Posterior cingulate gyrus (tissue), 11 donors: ENCODE results near the gene CCDC141.

Source experiments
- DNase-seq, 10 donors: peaks; one replicate each; pipeline versions ENCODE4 v3.0.0 to v3.0.0-alpha.2; 2020 to 2021; ENCODE audit warnings: mixed read lengths in 3 of 10
- intact Hi-C: fragments of 100-400 bp; cut with DNase I; formaldehyde crosslinking; loops from one replicate; pipeline ENCODE4 v1.15.1; 2023

The CCDC141 gene

DNA sequence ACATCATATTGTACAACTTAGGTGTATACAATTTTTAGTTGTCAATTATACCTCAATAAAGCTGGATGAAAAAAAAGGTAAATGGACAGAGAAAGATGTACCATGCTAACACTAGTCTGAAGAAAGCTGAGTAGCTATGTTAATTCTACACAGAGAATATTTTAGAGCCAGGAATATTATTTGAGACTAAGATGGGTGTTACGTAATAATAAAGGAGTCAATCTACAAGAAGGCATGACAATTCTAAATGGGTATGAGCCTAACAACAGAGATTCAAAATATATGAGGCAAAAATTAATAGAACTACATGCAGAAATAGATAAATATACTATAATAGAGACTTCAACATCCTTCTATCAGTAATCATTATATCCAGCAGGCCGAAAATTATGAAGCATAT, 69.1 kb downstream of the CCDC141 start:
- DNase-seq = no peak

GRCh38 chr2:178978667-178979066, 71.3 kb downstream of the CCDC141 start:
- intact Hi-C loops = no loop called here
- no peak for DNase-seq

More for the DNA sequence above, 69.1 kb downstream of the CCDC141 start:
- intact Hi-C loops = no loop called here

- intact Hi-C loops = no loop called here
- DNase-seq = no peak
Observed at GRCh38 chr2:178976351-178976750, 73.6 kb downstream of the CCDC141 start.

DNA sequence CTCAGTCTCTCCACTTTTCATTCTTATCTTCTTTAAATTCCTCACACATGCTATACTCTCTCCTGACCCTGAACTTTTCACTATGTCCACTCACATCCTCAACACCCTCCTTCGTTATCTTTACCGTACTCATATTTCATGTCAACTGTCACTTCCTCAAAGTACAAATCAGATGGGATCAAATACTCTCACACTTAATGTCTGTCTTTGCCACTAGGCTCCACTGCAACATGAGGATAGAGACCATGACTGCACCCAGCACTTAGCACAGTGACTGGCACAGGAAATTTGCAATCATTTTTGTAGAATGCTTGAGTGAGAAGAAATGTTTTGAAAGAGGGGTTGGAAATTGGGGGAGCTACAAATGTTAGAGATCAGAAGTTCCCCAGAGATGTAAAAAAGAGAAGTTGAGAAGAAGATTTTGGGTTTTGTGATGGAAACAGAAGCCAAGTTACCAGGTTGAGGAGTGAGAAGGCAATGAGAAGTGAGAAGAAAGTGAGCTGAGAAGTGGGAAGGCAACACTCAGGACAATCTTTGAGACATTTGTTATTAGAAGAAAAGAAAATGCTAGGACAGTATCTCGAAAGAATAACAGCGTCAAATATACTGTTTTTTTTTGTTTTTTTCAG, 87.0 kb downstream of the CCDC141 start:
- DNase-seq = no peak
- intact Hi-C loops = no loop called here

DNA sequence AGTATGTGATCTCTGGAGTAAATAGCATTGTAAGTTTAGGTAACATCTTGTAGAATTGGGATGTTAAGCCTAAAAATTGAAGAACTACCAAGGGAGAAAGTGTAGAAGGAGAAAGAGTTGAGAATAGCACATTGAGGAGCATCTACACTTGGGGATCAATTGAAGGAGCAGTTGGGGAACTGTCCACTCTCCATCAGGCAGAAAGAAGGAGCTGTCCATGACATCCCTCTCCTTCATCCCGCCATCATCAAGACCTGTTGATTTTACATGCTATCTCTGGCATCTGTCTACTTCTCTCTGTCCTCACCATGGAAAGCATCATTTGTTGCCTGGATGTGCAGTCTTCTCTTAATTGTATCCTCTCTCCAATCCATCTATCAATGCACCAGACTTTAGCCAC, 87.8 kb downstream of the CCDC141 start:
- no peak for DNase-seq
- intact Hi-C loops = no loop called here

DNA sequence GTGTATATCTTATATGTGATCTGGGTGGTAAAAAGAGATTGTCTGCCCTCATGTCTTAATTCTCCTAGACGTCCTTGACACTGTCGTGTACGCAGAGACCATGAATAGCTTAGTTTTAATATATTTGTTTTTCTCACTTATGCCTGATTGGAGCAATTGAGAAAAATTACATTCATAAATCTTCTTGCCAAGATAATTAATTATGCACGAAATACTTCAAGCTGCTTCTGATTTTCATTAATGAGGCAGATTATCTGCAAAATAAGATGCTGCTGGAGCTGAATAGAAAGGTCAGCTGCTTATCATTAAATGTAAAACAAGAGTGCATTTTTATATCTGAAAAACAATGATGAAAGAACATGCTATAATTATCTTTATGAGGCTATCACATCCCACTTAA, 95.9 kb downstream of the CCDC141 start:
- intact Hi-C loops = no loop called here
- no peak for DNase-seq

DNA sequence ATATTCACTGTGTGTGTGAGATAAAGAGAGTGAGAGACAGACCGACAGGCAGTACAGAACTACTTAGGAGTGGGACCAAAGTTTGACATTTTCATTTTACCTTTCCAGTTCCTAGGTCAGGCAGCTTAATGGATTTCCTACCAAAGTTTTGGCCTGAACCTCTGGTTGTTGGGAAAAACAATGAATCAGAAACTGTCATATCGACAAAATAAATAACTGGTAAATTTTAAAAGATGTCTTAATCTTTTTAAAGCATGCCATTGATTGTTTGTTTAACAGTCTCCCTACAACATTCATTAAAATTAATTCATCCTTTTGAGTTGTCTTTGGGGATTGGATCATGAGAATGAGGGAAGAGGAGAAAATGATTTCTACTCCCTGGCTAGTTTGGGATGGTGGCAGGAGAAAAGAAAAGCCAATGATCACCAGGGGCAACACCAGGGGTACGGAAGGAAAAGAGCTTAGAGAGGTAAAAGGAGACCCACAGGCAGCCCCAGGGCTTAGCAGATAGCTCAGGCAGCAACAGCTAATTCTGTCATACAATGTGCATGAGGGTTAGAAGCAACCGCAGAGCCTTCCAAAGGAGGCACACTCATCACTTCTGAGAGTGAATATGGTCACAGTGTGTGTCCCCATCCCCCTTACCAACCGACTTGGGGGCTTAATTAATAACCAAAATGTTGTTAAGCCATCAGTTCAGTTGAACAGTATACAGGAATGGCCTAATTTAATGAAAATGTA, 98.5 kb downstream of the CCDC141 start:
- intact Hi-C loops = no loop called here
- no peak for DNase-seq

GRCh38 chr2:178949584-178949983, 100.4 kb downstream of the CCDC141 start:
- DNase-seq = no peak
- intact Hi-C loops = no loop called here

- intact Hi-C loops = no loop called here
- DNase-seq = no peak
Observed at GRCh38 chr2:178949151-178949550, 100.8 kb downstream of the CCDC141 start.

DNA sequence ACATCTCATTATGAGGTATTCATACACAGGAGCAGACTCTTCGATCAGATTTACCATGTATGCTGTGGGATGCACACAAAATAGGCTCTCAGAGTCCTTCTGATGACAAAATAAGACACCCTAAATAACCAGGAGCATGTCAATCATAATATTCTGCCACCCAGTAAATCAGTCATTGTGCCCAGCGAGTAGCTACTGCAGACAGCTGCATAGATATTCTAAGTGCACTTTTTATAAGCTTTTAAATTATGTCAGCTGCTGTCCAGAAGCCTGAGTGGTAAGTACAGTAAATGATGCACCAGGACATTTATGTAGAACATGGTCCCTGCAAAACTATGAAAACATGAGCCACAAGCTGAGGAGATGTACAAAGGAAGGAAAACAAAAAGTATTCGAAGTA, 102.9 kb downstream of the CCDC141 start:
- intact Hi-C loops = no loop called here
- no peak for DNase-seq

DNA sequence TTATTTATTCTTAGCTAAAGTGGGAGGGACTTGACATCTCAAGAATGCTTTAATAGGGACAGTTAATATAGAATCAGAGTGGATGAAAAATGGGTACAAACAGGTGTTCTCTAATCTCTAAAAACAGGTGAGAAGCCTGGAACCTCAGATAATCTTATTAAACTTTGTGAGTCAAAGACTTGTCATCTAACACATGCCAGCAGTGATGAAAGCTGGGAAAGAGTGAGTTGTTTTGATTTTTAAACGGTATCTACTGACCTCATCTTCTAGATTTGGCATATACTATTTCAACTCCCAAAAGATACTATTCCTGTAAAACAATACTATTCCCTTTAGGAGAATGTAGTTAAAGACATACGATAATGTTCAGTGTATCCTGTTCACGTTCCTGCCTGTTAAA, 103.4 kb downstream of the CCDC141 start:
- DNase-seq = no peak
- intact Hi-C loops = no loop called here

- intact Hi-C loops = no loop called here
- no peak for DNase-seq
Observed at GRCh38 chr2:178943745-178944144, 106.2 kb downstream of the CCDC141 start.

DNA sequence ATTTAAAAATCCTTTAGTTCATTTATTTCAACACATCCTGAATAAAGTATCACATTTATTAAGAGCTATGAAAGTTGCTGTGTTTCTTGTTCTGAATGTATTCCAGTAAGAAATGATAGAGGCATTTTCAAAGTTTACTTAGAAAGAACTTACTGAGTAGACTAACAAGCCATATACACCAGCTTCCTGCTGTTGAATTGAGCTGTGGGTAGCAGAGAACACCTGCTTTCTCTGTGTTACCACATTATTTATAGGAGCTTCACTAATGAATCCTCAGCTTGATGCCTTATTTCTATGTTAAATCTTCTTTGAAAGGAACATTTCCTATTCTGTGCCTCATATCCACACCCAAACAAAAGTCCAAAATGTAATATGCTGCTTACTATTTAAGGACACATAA, 115.4 kb downstream of the CCDC141 start:
- intact Hi-C loops = no loop called here
- DNase-seq = no peak

DNA sequence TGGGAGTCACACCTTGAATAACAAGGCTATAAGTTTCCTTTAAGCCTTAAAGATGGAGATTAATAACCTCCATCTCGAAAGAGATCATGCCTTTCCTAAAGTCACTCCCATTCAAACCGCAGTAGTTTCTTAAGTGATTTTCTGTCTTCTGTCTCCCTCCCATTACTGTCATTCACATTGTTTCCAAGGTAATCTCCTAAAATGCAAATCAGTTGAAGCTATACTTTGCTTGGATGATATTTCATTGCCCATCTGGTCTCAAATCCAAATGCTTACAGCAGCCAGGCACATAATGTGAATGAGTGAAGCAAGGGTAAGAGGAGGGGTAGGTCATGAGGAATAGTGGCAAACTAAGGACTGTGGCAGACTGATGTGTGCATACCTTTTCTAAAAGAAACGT, 116.4 kb downstream of the CCDC141 start:
- intact Hi-C loops = no loop called here
- no peak for DNase-seq

- intact Hi-C loops = no loop called here
- no peak for DNase-seq
Observed at GRCh38 chr2:178928077-178928476, 121.9 kb downstream of the CCDC141 start.

- intact Hi-C loops = no loop called here
- DNase-seq = no peak
Observed at GRCh38 chr2:178927173-178927572, 122.8 kb downstream of the CCDC141 start.

- DNase-seq = no peak
- intact Hi-C loops = no loop called here
Observed at GRCh38 chr2:178924817-178925216, 125.1 kb downstream of the CCDC141 start.

DNA sequence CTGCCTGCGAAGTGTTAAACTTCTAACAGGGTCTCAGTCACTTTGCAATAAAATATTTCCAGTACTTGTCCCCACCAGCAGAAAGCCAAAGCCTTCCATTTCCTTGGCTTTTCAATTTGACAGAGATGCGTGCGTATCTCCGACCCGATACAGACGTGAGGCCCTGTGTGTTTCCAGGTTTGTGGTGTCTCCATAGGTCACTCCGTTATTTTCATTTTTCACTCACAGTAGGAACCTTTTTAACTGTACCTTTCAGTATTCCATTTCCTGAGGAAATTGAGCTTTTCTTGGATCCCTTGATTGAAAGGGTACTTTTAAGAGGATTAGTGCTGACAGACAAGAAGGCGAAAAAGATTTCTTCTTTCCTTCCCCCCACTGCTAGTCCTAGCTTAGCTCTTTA, 126.4 kb downstream of the CCDC141 start:
- no peak for DNase-seq
- intact Hi-C loops = no loop called here

DNA sequence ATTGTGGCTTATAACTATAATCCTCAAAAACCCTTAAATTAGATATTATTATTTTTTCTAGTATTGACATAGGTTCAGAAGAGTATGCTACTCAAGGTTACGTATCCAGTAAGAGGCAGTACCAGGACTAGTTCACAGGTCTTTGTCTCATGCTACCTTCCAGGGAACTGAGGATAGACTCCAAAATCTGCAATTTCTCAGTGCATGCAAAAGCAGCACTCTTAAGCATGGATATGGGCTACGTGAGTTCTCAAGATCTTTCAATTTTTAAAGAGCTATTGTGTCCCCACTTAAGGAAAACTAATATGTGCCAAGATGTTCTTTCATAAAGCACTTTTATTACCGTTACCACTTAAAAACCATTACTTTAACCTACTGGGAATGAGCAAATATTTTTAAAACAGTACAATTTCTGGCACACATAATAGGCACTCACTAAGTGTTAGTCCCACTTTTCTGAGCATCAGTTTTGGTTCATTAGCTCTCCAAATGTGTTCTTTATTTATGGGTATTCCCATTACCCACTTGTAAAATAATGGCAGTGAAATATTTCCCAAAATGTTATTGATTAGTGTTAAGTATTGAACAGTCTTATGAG, 128.9 kb downstream of the CCDC141 start:
- no peak for DNase-seq
- intact Hi-C loops = no loop called here

DNA sequence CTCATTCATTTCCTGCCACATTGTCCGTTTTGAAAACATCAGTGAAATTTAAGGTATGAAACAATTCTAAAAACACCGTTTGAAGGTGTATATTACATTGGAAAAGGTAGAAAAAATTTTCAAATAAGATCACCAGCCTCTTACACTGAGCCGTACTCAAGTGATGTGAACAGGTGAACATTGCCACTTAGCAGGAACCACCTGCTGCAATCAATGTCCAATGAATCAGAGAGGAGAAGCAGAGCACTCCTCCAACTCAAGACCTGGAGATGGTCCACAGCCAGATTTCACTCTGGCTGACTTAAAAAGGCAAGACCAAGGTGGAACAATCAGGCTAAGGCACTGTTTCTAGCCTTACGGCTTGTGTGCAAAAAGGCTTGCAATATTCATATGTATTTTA, 132.4 kb downstream of the CCDC141 start:
- DNase-seq = no peak
- intact Hi-C loops = no loop called here

DNA sequence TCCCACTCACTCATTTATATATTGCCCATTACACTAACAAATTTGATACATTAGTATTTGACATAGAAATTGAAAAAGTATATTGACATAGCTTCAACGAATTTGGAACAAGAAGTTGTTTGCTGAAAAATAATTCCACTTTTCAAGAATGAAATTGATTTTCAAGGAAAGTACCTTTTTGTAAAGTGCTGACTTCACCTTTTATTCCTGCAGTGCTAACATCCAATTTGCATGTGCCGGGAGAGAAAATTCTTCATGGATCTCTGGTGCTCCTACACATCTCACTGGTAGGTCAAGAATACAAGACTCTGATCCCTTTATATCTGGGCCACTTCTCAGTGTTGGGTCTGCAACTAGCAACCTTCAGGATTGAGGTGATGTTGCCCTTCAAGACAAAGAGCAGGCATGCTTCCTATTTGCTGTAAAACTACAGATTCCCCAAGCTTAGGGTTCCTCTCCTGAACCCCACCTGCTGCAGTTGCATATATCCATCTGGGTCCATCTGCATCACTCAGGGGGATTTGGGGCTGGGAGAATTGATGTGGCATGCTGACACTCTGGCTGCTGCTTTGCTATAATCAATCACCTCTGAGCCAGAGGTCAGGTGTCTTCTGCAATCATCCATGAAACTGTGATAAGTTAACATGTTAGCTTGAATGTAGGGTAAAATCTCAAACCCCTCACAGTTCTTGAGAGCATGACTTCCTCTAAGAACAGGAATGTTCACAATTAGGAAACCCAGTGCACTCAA, 134.3 kb downstream of the CCDC141 start:
- DNase-seq = no peak
- intact Hi-C loops = no loop called here
